ENCODE measurements around the gene ASTN2.

- no peak for TF ChIP-seq CTCF (IDR thresholded peaks at IDR 0.05; ENCODE audit: low read depth, low read length, poor library complexity, severe bottlenecking)
- TF ChIP-seq EZH2phosphoT487 (IDR thresholded peaks at IDR 0.05; ENCODE audit: borderline replicate concordance, low read length): no peak
Measured at GRCh38 chr9:116471093-116471906, 943.6 kb downstream of the ASTN2 start.

Data from DOHH2 (cell line).